GM10847 (cell line): ENCODE measurements around the gene SERPINB13.

Experiments used
- POLR2A ChIP-seq: IDR thresholded peaks from 2 replicates; pipeline ENCODE4 v1.6.1; 2011; ENCODE audit not compliant: insufficient read length; ENCODE audit errors: extremely low read depth

SERPINB13 gene, protein sequence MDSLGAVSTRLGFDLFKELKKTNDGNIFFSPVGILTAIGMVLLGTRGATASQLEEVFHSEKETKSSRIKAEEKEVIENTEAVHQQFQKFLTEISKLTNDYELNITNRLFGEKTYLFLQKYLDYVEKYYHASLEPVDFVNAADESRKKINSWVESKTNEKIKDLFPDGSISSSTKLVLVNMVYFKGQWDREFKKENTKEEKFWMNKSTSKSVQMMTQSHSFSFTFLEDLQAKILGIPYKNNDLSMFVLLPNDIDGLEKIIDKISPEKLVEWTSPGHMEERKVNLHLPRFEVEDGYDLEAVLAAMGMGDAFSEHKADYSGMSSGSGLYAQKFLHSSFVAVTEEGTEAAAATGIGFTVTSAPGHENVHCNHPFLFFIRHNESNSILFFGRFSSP

GRCh38 chr18:63586966-63587365 is at the start of gene SERPINB13:
Gene SERPINB13, plus strand, starts transcription at chr18:63587343. Its CDS starts 1,325 bp downstream, at chr18:63588668.
- TF ChIP-seq POLR2A = no peak

- TF ChIP-seq POLR2A = no peak
Measured at GRCh38 chr18:63539904-63540510, 47.1 kb upstream of the SERPINB13 start.

DNA sequence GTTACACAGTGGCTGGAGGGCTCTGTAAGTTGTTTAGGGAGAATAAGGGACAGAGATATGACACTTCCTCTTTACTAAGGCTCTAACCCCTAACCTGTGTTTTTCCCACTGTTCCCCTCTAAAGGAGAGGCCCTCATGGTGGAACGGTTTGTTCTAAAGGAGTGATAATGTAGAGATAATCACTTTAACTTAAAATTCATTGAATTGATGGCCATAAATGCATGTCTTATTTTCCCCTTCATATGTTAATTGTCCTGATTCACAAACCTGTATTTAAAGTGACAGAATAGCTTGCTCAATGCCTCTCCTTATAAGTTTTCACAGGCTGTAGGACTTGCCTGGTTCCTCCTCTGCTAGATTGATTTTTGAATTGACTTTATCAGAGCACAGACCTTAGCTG is 45.1 kb upstream of the SERPINB13 start, which contains the start of gene SERPINB12:
SERPINB12 (plus strand) TSS at position 301 of the 400 bp plus-strand sequence. CDS start 13,791 bp downstream, outside the sequence.
- no peak for TF ChIP-seq POLR2A

- TF ChIP-seq POLR2A = no peak
Measured at GRCh38 chr18:63544017-63544416, 43.1 kb upstream of the SERPINB13 start.

DNA sequence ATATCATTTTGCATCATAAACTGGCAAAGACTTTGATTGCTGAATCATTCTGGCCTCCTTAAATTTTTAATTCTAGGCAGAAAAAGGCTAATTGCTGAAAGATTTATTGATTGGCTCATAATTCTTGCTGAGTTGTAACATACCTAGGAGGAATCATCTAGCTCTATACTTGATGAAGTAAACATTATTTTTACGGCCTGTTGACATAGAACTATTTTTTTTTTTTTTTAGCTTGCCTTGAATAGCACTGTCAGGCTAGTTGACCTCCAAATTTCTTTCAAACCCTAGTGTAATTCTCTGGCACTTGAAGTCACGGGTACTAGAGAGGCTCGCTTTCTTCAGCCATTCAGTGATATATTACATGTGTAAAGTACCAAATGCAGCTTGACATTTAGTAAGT is 42.1 kb upstream of the SERPINB13 start:
- no peak for TF ChIP-seq POLR2A

- no peak for TF ChIP-seq POLR2A
Measured at GRCh38 chr18:63550068-63550467, 37.1 kb upstream of the SERPINB13 start.

DNA sequence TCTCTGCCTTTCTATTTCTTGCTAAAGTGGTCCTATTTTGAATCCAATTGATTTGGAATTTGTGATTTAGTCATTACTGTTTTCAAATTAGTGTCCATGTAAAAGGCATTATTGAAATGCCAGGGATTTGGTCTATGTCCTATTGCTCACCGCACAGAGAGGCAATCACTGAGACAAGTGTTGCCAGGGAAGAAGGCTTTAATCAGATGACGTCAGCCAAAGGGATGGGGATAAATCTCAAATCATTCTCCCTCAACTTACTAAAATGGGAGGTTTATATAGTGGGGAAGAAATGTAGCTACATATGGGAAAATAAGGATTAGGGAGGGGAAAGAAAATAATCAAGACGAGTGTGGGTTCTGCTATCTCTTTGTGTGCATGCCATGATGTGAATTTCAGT is 35.4 kb upstream of the SERPINB13 start:
- TF ChIP-seq POLR2A = no peak

DNA sequence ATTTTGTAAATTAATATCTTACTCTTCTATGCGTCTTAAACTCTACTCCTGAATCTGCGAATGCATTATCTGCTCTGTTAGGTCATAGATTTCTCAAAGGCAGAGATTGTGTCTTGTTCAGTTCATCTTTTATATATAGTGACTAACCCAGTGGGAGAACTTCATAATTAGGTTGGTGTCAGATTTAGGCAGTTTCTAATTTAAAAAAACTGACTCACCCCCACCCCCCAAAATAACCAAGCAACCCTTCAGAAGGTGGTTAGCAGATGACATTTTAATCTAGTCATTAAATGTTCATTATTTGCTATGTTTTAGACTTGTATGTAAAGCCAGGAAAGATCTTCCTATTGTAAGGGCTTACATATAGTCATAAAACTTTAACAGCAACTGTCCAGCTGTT is 34.6 kb upstream of the SERPINB13 start:
- TF ChIP-seq POLR2A = no peak

- TF ChIP-seq POLR2A = no peak
Measured at GRCh38 chr18:63553081-63553480, 34.1 kb upstream of the SERPINB13 start.

GRCh38 chr18:63559567-63560491 is 27.3 kb upstream of the SERPINB13 start:
- no peak for TF ChIP-seq POLR2A

GRCh38 chr18:63562284-63562683 is 24.9 kb upstream of the SERPINB13 start:
- TF ChIP-seq POLR2A = no peak

DNA sequence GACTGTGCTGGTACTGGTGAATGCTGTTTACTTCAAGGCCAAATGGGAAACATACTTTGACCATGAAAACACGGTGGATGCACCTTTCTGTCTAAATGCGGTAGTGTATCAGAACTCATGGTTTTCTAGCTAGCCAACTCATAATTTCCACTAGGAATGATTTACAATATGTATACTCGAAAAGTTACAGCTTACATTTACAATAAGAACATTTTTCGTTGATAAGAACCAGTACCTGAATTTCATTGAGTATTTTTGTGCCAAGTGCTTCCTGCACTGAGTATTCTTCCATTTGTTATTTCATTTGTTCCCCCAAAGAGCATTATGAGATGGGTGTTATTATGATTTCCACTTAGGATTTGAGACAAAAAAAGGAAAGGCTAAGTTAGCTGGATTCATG is 23.1 kb upstream of the SERPINB13 start:
- TF ChIP-seq POLR2A = no peak

DNA sequence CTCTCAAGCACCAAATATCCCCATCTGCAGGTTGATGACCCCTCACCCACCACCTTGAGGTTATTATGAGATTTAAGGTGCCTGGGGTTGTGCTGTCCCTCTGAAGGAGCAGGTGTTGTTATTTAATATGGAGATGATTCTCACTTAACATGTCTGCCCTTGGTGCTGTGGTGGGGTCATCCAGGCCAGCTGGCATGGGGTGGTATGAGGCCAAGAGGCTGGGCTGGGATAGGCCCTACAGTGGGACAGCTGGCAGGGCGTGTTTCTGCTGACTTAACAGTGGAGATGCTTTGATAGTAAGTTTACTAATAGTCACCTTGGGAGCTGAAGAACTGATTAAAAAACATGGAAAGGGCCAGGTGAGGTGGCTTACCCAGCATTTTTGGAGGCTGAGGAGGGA is 22.6 kb upstream of the SERPINB13 start:
- TF ChIP-seq POLR2A = no peak

GRCh38 chr18:63567276-63567675 is 19.9 kb upstream of the SERPINB13 start:
- no peak for TF ChIP-seq POLR2A

GRCh38 chr18:63567825-63568224 is 19.3 kb upstream of the SERPINB13 start:
- no peak for TF ChIP-seq POLR2A
